HCT116 (cell line): ENCODE results near the gene FARSA. TPM values are rescaled to one million over a fixed set of nuclear protein-coding genes. Genes with fewer than 3 reads are reported as not detected.

ENCODE experiments used
- ATAC-seq: fragments of 200-7000 bp; cut with Tn5 transposase; 2 replicates; pipeline ENCODE4 v1.9.1; 2020; ENCODE audit warnings: mild to moderate bottlenecking, moderate library complexity
- BruUV-seq: library from RNA; stranded (reverse); fragments of 400-500 nt; replicated peaks from 2 replicates; lab custom pipeline; 2021; lab: Mats Ljungman, UMichigan
- CTCF ChIA-PET: fragments of 300-600 bp; sonication (Branson Sonifier 250); formaldehyde crosslinking; loops from one replicate; lab custom pipeline; 2021; ENCODE audit warnings: antibody characterized with exemption; lab: Charles Lee
- POLR2A ChIA-PET: fragments of 300-600, 350-600 bp; sonication (Branson Sonifier 250); formaldehyde crosslinking; loops from one replicate; lab custom pipeline; 2021; ENCODE audit warnings: antibody characterized with exemption; lab: Charles Lee
- RAD21 ChIA-PET, 2 experiments: fragments of 300-600 bp; sonication (Branson Sonifier 250); formaldehyde crosslinking; loops; one replicate each; lab custom pipeline; 2023; ENCODE audit warnings: low total read pairs in 2 of 2; ENCODE audit not compliant: uncharacterized antibody in 2 of 2, unreplicated experiment in 2 of 2, low non-redundant PET in 1 of 2; lab: Charles Lee
- DNase-seq: peaks from one replicate; pipeline ENCODE4 v3.0.0-alpha.2; 2010; ENCODE audit warnings: low read depth, low spot score
- H2AFZ ChIP-seq: fragments of 200-600 bp; shearing (Covaris generic), sonication (generic); 2 replicates; pipeline ENCODE4 v1.6.1; 2017; ENCODE audit warnings: low read depth, mixed run types, mixed read lengths, antibody characterized with exemption, low read length; ENCODE audit not compliant: poor library complexity, severe bottlenecking
- H3K27ac ChIP-seq: 2 replicates; pipeline ENCODE4 v1.5.1; 2012; ENCODE audit warnings: low read depth, low read length
- H3K27me3 ChIP-seq: fragments of 200-600 bp; sonication (generic); 2 replicates; pipeline ENCODE4 v1.6.1; 2016; ENCODE audit warnings: mixed run types, low read length, mixed read lengths; ENCODE audit not compliant: insufficient read depth
- H3K36me3 ChIP-seq, 2 experiments: fragments of 200-500 bp in 1 of 2; fragments of 200-600 bp in 1 of 2; sonication (Bioruptor generic) in 1 of 2; sonication (generic) in 1 of 2; 2 replicates each; pipeline versions ENCODE4 v1.5.1 to v1.6.1; 2014 to 2016; ENCODE audit warnings: low read length in 2 of 2, inconsistent platforms in 1 of 2, mixed read lengths in 1 of 2, mixed run types in 1 of 2; ENCODE audit not compliant: insufficient read depth in 2 of 2, control insufficient read depth in 1 of 2
- H3K4me1 ChIP-seq, 2 experiments: fragments of 200-600 bp in 1 of 2; sonication (generic) in 1 of 2; 2 replicates each; pipeline versions ENCODE4 v1.5.1 to v1.6.1; 2012 to 2017; ENCODE audit warnings: low read length in 2 of 2, inconsistent platforms in 1 of 2, mild to moderate bottlenecking in 1 of 2, mixed read lengths in 1 of 2, mixed run types in 1 of 2, moderate library complexity in 1 of 2; ENCODE audit not compliant: insufficient read depth in 2 of 2, control insufficient read depth in 1 of 2
- H3K4me2 ChIP-seq: fragments of 200-600 bp; sonication (generic); 2 replicates; pipeline ENCODE4 v1.6.1; 2017; ENCODE audit warnings: mixed run types, low read length, mixed read lengths
- H3K4me3 ChIP-seq, 2 experiments: fragments of 200-600 bp in 1 of 2; sonication (generic) in 1 of 2; replicated peaks in 1 of 2; 2 replicates each; pipeline ENCODE4 v1.5.1; 2011 to 2016; ENCODE audit warnings: low read length in 2 of 2, control low read depth in 1 of 2, low read depth in 1 of 2, mild to moderate bottlenecking in 1 of 2, mixed read lengths in 1 of 2, mixed run types in 1 of 2
- H3K79me2 ChIP-seq: fragments of 200-600 bp; sonication (generic); 2 replicates; pipeline ENCODE4 v1.6.1; 2017; ENCODE audit warnings: mild to moderate bottlenecking, mixed run types, low read length, moderate library complexity, mixed read lengths; ENCODE audit not compliant: insufficient read depth
- H3K9ac ChIP-seq: fragments of 200-600 bp; sonication (generic); 2 replicates; pipeline ENCODE4 v1.6.1; 2016; ENCODE audit warnings: low read length, mixed read lengths
- H3K9me2 ChIP-seq: fragments of 200-600 bp; sonication (generic), shearing (Covaris generic); 2 replicates; pipeline ENCODE4 v1.6.1; 2017; ENCODE audit warnings: mixed run types, mild to moderate bottlenecking, moderate library complexity; ENCODE audit not compliant: insufficient read depth
- H3K9me3 ChIP-seq, 2 experiments: fragments of 200-500 bp in 1 of 2; fragments of 200-600 bp in 1 of 2; sonication (Bioruptor generic) in 1 of 2; sonication (generic) in 1 of 2; 2 replicates each; pipeline ENCODE4 v1.6.1; 2014 to 2017; ENCODE audit warnings: low read length in 2 of 2, mixed read lengths in 2 of 2, inconsistent platforms in 1 of 2, low read depth in 1 of 2, mild to moderate bottlenecking in 1 of 2, mixed run types in 1 of 2, moderate library complexity in 1 of 2; ENCODE audit not compliant: control insufficient read depth in 1 of 2, insufficient read depth in 1 of 2
- H4K20me1 ChIP-seq: fragments of 200-600 bp; sonication (generic), shearing (Covaris generic); 2 replicates; pipeline ENCODE4 v1.6.1; 2017; ENCODE audit warnings: mixed run types, mild to moderate bottlenecking, moderate library complexity; ENCODE audit not compliant: insufficient read depth
- ATF3 ChIP-seq: IDR thresholded peaks from 2 replicates; pipeline ENCODE4 v1.6.1; 2012
- CBX3 ChIP-seq: IDR thresholded peaks from 2 replicates; pipeline ENCODE4 v1.6.1; 2012; ENCODE audit warnings: low read depth
- CTCF ChIP-seq, 3 experiments: fragments of 200-600 bp in 1 of 3; sonication (generic) in 1 of 3; IDR thresholded peaks in 2 of 3; conservative IDR thresholded peaks in 1 of 3; 2 replicates each; pipeline ENCODE4 v1.5.1; 2012 to 2017; ENCODE audit warnings: low read depth in 2 of 3, low read length in 2 of 3, antibody characterized with exemption in 1 of 3, borderline replicate concordance in 1 of 3, control low read depth in 1 of 3, mild to moderate bottlenecking in 1 of 3, mixed read lengths in 1 of 3, mixed run types in 1 of 3, moderate library complexity in 1 of 3; ENCODE audit not compliant: insufficient read depth in 1 of 3
- ELF1 ChIP-seq: IDR thresholded peaks from 2 replicates; pipeline ENCODE4 v1.6.1; 2012; ENCODE audit warnings: low read depth, borderline replicate concordance
- JUND ChIP-seq: IDR thresholded peaks from 2 replicates; pipeline ENCODE4 v1.6.1; 2012
- MAX ChIP-seq: IDR thresholded peaks from 2 replicates; pipeline ENCODE4 v1.6.1; 2012
- POLR2A ChIP-seq: IDR thresholded peaks from 2 replicates; pipeline ENCODE4 v1.7.0; 2011; ENCODE audit warnings: borderline replicate concordance; ENCODE audit not compliant: insufficient read depth, insufficient read length; ENCODE audit errors: extremely low read depth
- POLR2AphosphoS5 ChIP-seq: IDR thresholded peaks from 2 replicates; pipeline ENCODE4 v1.6.1; 2011; ENCODE audit warnings: mild to moderate bottlenecking, low read depth, low read length, moderate library complexity
- RAD21 ChIP-seq: IDR thresholded peaks from 2 replicates; pipeline ENCODE4 v1.6.1; 2012; ENCODE audit warnings: low read depth, mild to moderate bottlenecking
- REST ChIP-seq: IDR thresholded peaks from 2 replicates; pipeline ENCODE4 v1.6.1; 2012; ENCODE audit warnings: low read depth
- SIN3A ChIP-seq: IDR thresholded peaks from 2 replicates; pipeline ENCODE4 v1.6.1; 2012; ENCODE audit warnings: low read depth
- TCF7L2 ChIP-seq: IDR thresholded peaks from 2 replicates; pipeline ENCODE4 v1.7.0; 2011; ENCODE audit warnings: borderline replicate concordance, inconsistent platforms; ENCODE audit not compliant: insufficient read depth, insufficient read length; ENCODE audit errors: extremely low read depth
- ZFX ChIP-seq: fragments of 450-650 bp; IDR thresholded peaks from 2 replicates; pipeline ENCODE4 v1.6.1; 2017
- intact Hi-C: fragments of 100-400 bp; cut with micrococcal nuclease; formaldehyde crosslinking; loops from 2 replicates; pipeline ENCODE4 v1.10.0; 2022
- total RNA-seq: library from RNA; stranded (reverse); gene quantifications from one replicate; pipeline ENCODE4 v1.2.1, GENCODE V29; 2021; ENCODE audit not compliant: unreplicated experiment

FARSA gene
- total RNA-seq, 1 experiment from 2014 or later, result 129 TPM

DNA sequence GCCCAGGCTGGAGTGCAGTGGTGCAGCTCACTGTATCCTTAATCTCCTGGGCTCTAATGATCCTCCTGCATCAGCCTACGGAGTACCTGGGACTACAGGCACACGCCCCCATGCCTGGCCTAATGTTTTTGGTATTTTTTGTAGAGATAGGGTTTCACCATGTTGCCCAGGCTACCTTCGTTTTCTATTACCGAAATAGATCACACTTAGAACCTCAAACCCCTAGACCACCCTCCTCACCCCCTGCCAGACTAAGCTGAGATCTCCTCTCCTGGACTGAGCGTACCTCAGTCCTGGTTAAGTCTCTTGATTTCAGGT is 46.9 kb downstream of the FARSA start:
- CTCF ChIA-PET, result no interaction called here
- BruUV-seq, result no TSS peak
- Histone ChIP-seq H2AFZ (no peak overlapping the region), H3K4me2 (no peak overlapping the region), H3K9me2 (no peaks in the 10 kb centered on the region), H3K4me3 (no peak overlapping the region), H3K36me3 (no peaks in the 10 kb centered on the region), H3K27me3 (no peaks in the 10 kb centered on the region), H3K79me2 (peaks cover 4% of the 10 kb centered on the region; the same call in 1 of the 2 replicates), H3K9me3 (peaks cover 0 to 14% of the 10 kb centered on the region in 2 experiments; a peak in 2 of 4 replicates), H3K27ac (no peak overlapping the region), H3K9ac (no peak overlapping the region), H4K20me1 (no peaks in the 10 kb centered on the region), H3K4me1 (peaks cover 5 to 16% of the 10 kb centered on the region in 2 experiments; a peak in 3 of 4 replicates)
- ATAC-seq, result no peak
- no peak for DNase-seq
- RAD21 ChIA-PET, result no interaction called here
- no peak for TF ChIP-seq TCF7L2
- no peak for TF ChIP-seq ELF1
- no peak for TF ChIP-seq ZFX
- intact Hi-C loops, result no loop called here
- POLR2A ChIA-PET, result no interaction called here

GRCh38 chr19:12885749-12886650 is 47.5 kb downstream of the FARSA start:
- no peak overlapping the region for H3K4me3 ChIP-seq
- H3K36me3 ChIP-seq, result no peaks in the 10 kb centered on the region
- ChIA-PET RAD21 (no interaction called here), POLR2A (no interaction called here), CTCF (no interaction called here)
- no TSS peak for BruUV-seq
- H3K79me2 ChIP-seq, result no peaks in the 10 kb centered on the region
- DNase-seq, result no peak
- H3K27ac ChIP-seq, result no peak overlapping the region
- no peak overlapping the region for H3K9ac ChIP-seq
- no peaks in the 10 kb centered on the region for H4K20me1 ChIP-seq
- peaks cover 5 to 12% of the 10 kb centered on the region in 2 experiments; a peak in 3 of 4 replicates for H3K4me1 ChIP-seq
- no peaks in the 10 kb centered on the region for H3K27me3 ChIP-seq
- intact Hi-C loops, result no loop called here
- no peak for ATAC-seq
- H2AFZ ChIP-seq, result no peak overlapping the region
- no peaks in the 10 kb centered on the region for H3K9me2 ChIP-seq
- H3K4me2 ChIP-seq, result no peak overlapping the region
- peaks cover 0 to 14% of the 10 kb centered on the region in 2 experiments; a peak in 2 of 4 replicates for H3K9me3 ChIP-seq
- TF ChIP-seq SIN3A, result no peak
- no peak for TF ChIP-seq MAX
- no peak for TF ChIP-seq RAD21
- TF ChIP-seq ATF3, result no peak
- TF ChIP-seq POLR2A, result no peak
- no peak for TF ChIP-seq CTCF (IDR thresholded peaks at IDR 0.05 in 2 of 3, conservative IDR thresholded peaks at IDR 0.05 in 1 of 3; ENCODE audit: borderline replicate concordance in 1 of 3, insufficient read depth in 1 of 3, low read depth in 2 of 3, low read length in 2 of 3)
- no peak for TF ChIP-seq ZFX
- TF ChIP-seq POLR2AphosphoS5, result no peak
- TF ChIP-seq CBX3, result no peak
- TF ChIP-seq ELF1, result no peak
- no peak for TF ChIP-seq REST
- no peak for TF ChIP-seq TCF7L2
- TF ChIP-seq JUND, result no peak
